HG03439 (cell line): ENCODE results near the gene RET.
A peak's percentile ranks its signal among the peaks of the same experiment; 100 is the strongest.
"Not testable (repeated sequence)": the region's sequence is repeated elsewhere in the genome, so short reads cannot be mapped to it uniquely, and the experiment has no call there.

ENCODE experiments used
- ATAC-seq: cut with Tn5 transposase; IDR thresholded peaks from one replicate; pipeline ENCODE4 v1.9.1; 2021; ENCODE audit warnings: mild to moderate bottlenecking, moderate library complexity; ENCODE audit not compliant: unreplicated experiment

The RET gene

DNA sequence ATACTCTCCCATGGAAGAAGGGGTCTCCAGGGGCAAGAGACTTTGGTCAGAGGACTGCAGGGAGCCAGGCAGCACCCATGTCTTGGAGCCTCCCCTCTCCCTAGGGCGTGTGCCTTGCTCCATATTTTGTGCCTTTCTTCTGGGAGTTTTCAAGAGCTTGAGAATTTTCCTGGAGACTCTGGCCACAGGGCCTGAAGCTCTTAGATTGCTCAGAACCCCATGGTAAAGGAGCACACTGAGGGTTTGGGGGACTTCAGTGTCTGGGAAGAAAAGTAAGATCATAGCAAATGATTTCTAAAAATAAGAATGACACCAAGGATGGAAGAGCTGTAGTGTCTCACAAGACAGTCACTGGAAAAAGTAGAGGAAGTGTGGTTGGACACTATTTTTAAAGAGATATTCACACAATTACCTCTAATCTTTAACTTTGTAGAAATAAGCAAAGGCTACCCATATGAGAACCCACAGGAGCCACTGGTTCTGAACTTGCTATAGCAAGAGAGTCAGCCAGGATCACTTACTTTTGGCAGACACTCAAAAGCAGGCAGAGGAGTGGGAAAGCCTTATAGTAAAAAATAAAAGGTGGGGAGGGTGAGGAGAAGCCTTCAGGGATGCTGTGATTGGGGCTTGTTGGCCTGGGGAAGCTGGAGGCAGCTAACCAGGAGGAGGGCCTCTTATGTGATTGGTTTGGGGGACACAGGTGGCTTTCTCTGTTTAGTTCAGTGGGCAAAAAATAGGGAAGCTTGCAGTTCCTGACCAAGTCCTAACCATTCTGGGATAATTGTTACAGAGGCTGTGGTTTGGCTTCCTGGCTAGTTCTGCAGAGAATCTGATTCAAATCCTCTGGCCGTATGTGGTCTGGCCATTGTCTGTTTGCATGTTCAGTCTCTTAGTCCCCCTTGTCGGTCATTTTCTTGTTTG lies 56.3 kb downstream of the RET start:
- no peak for ATAC-seq

DNA sequence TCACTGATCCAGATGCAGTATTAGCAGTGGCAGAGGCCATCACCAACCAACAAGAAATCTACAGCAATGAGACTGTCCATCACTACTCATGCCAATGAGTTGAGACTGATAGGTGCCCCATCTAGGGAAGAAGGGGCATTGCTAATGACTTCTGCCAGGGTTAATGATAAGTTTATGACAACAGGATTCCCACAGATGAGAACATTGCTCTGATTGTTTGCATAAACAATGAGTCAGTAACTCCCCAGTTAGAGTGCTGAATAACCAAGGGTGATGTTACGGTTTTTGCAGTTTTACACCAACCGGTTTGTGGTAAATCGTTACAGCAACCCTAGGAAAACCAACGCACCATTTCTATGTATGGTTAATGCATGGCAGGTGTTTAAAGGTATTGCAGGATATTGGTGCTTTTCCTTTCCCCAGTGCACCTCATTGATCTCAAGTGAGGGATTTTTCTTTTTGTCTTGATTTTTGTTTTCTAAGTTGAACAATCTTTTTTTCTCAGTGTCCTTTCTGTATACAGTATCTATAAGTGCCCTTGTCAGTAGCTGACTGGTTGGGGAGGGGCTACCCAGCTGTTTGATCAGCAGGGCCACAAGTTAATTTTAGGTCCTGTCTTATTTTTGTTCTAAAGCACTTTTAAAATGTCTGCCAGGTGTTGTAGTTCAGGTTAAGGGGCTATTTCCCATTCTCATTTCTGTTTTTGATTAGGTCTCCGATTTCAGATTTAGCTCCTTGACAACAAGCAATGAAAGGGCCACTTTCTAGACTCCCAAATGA lies 57.4 kb downstream of the RET start:
- ATAC-seq = no peak

- ATAC-seq = no peak
Observed at GRCh38 chr10:43135064-43135463, 58.2 kb downstream of the RET start.

GRCh38 chr10:43135656-43136055 lies 58.8 kb downstream of the RET start:
- no peak for ATAC-seq

- no peak for ATAC-seq
Observed at GRCh38 chr10:43136432-43136831, 59.6 kb downstream of the RET start.

- no peak for ATAC-seq
Observed at GRCh38 chr10:43136995-43137716, 60.3 kb downstream of the RET start.

- ATAC-seq = peak; percentile 23
Observed at GRCh38 chr10:43137717-43138020, 60.8 kb downstream of the RET start.

DNA sequence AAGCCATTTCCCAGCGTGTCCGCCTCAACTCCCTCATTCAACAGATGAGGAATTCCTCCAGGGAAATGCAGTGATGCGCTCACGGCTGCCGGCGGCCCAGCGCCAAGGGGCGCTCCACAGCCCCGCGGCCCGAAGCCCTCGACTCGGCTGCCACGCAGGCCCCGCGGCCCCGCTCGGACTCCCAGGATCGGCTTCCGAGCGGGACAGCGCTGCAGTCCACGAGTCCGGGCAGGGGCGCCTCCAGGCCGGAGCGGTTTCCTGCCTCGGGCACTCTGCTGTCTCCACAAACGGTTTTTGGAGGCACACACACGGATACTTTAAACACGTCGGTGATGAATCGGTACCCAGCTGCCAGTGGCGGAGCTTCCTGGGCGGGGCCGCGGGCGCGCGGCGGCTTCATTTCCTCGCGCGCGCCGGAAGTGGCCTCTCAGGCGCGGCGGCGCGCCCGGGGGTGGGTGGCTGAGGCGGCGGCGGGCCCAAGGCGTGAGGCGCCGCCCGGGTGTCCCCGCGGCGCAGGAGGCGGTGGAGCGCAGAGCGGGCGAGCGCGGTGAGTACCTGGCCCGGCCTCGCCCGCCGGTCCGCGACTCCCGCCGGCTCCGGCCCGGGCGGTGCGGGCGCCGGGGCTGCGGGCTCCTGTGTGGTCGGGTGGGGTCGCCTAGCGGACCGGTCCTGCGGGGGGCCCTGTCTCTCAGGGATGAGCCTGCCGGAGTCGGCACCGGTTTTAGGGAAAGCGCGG lies 61.3 kb downstream of the RET start, which contains the start of gene CSGALNACT2:
Gene CSGALNACT2 (plus strand): TSS at position 425 of the 736 bp plus-strand sequence. CDS start 16,705 bp downstream, outside the sequence.
- peak; percentile 73 for ATAC-seq

GRCh38 chr10:43138757-43139241 lies 61.9 kb downstream of the RET start:
- peak; percentile 41 for ATAC-seq

GRCh38 chr10:43141421-43141820 lies 64.6 kb downstream of the RET start:
- no peak for ATAC-seq

DNA sequence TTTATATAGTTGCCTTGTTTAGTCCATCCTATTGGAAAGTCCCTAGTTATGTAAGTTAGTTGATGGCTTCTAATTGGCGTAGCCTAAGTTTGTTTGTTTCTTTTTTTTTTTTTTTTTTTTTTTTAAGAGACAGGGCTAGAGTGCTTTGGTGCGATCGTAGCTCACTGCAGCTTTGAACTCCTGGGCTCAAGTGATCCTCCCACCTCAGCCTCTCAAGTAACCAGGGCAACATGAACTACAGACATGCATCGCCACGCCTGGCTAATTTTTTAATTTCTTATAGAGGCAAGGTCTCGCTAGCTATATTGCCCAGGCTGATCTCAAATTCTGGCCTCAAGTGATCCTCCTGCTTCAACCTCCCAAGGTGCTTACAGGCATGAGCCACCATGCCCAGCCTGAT lies 68.4 kb downstream of the RET start:
- ATAC-seq = no peak

GRCh38 chr10:43145936-43146335 lies 69.1 kb downstream of the RET start:
- not testable (repeated sequence) for ATAC-seq

- ATAC-seq = no peak
Observed at GRCh38 chr10:43151371-43151770, 74.5 kb downstream of the RET start.

DNA sequence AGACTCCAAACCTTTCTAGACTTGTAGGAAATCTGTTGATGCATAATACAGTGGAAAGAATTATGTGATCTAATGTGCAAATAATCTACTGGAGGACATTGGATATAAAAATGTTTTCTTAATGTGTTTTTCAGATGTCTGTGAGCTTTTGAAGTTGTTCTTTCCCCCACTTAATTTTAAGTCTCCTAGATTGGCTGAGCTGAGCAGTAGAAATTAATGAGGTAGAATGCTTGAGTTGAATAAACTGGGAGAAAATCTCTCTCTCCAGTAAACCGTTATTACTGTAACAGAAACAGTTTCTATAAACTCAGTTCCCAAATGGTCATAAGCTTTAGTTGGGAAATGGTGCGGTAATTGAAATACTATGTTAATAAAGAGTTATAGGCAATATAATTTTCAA lies 77.0 kb downstream of the RET start:
- no peak for ATAC-seq

DNA sequence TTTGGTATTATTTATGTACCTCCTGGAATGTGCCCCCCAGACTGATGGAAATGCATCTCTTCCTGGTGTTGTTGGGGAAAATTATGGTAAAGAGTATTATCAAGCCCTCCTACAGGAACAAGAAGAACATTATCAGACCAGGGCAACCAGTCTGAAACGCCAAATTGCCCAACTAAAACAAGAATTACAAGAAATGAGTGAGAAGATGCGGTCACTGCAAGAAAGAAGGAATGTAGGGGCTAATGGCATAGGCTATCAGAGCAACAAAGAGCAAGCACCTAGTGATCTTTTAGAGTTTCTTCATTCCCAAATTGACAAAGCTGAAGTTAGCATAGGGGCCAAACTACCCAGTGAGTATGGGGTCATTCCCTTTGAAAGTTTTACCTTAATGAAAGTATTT lies 78.4 kb downstream of the RET start:
- ATAC-seq = no peak

DNA sequence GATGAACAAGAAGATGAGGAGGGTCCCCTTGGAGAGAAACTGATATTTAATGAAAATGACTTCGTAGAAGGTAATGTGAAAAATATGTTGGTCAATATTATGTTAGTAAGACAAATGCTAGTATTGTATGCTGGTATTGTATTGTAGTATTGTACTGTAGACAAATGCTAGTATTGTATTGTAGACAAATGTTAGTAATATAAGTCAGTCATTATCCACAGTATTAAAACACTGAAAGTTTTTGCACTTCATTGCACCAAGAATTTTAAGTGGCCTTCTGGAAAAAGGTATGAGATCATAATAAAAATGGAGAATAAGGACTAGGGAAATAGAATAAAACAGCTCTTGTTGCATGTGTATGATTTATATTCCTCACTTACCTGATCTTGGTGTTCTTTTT lies 78.9 kb downstream of the RET start:
- ATAC-seq = no peak

GRCh38 chr10:43156590-43157341 lies 79.9 kb downstream of the RET start:
- ATAC-seq = no peak

DNA sequence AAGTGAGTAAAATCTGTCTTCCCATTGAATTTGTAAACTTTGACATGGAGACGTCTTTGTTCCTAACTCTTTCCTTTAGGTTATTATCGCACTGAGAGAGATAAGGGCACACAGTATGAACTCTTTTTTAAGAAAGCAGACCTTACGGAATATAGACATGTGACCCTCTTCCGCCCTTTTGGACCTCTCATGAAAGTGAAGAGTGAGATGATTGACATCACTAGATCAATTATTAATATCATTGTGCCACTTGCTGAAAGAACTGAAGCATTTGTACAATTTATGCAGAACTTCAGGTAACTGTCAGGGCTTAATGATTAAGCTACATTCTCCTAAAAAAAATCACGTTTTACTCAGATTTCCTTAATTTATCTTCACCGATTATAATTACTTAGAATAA lies 81.8 kb downstream of the RET start:
- no peak for ATAC-seq

- no peak for ATAC-seq
Observed at GRCh38 chr10:43160046-43160920, 83.4 kb downstream of the RET start.
